Activated CD8-positive, alpha-beta memory T cell treated with anti-CD3 and anti-CD28 coated beads for 36 hours (primary cell): ENCODE results near the gene CDH23. TPM values are rescaled to one million over a fixed set of nuclear protein-coding genes. Genes with fewer than 3 reads are reported as not detected.

Experiments used
- CTCF ChIA-PET: fragments of 350-600 bp; sonication (Branson Sonifier 250); formaldehyde crosslinking; loops from one replicate; lab custom pipeline; 2021; ENCODE audit warnings: antibody characterized with exemption; lab: Charles Lee
- POLR2A ChIA-PET: fragments of 350-600 bp; sonication (Branson Sonifier 250); formaldehyde crosslinking; loops from one replicate; lab custom pipeline; 2021; ENCODE audit warnings: antibody characterized with exemption; lab: Charles Lee
- total RNA-seq, 2 experiments: library from RNA; stranded (reverse); gene quantifications; one replicate each; pipeline ENCODE4 v1.2.3, GENCODE V29; 2021

CDH23 gene
- total RNA-seq, 2 experiments from 2014 or later = 0.25 to 0.55 TPM

GRCh38 chr10:71531485-71532446 is 135.0 kb downstream of the CDH23 start:
- CTCF ChIA-PET = interaction anchor here (0.8 to 1.7 kb wide), 3 partner anchors 10 to 176 kb away, joined by 3 to 4 read pairs (median 4); no protein-coding TSS in a partner anchor

DNA sequence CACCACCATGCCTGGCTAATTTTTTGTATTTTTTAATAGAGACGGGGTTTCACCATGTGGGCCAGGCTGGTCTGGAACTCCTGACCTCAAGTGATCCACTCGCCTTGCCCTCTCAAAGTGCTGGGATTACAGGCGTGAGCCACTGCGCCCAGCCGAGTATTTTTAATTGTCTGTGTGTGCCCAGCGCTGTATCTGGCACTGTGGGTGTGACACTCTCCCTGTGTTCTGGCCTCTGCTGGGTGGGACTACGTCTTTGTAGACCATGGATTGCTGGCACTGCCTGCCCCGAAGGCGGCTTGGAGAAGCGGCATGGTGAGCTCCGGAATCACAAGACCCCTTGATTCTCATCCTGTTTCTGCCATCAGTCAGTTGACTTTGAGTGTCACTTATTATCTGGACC is 136.2 kb downstream of the CDH23 start:
- POLR2A ChIA-PET = no interaction called here
- CTCF ChIA-PET = no interaction called here

More at GRCh38 chr10:71531485-71532446, 135.0 kb downstream of the CDH23 start:
- POLR2A ChIA-PET = interaction anchor here (0.8 kb wide), 1 partner anchor 153 kb away, joined by 5 read pairs; no protein-coding TSS in a partner anchor

DNA sequence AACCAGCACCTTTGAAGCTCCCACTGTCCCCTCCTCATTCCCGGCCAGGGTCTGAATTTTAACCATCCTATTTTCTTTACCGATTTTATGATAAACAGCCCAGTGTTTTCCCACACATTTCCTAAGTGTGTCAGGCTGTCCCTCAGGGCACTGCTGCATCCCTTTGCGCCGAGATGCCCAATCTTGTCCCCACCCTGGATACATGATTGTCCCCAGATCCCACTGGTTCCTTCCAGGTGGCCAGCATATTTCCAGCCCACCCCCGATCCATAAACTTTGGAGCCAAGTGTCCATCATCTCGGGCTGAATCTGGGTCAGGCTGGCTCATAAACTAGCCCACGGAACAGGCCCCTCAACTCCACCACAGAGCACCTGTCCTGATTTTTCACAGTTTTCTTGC is 137.2 kb downstream of the CDH23 start:
- CTCF ChIA-PET = interaction anchor here (0.9 kb wide), 1 partner anchor 9 kb away, joined by 4 read pairs; no protein-coding TSS in a partner anchor
- POLR2A ChIA-PET = no interaction called here

DNA sequence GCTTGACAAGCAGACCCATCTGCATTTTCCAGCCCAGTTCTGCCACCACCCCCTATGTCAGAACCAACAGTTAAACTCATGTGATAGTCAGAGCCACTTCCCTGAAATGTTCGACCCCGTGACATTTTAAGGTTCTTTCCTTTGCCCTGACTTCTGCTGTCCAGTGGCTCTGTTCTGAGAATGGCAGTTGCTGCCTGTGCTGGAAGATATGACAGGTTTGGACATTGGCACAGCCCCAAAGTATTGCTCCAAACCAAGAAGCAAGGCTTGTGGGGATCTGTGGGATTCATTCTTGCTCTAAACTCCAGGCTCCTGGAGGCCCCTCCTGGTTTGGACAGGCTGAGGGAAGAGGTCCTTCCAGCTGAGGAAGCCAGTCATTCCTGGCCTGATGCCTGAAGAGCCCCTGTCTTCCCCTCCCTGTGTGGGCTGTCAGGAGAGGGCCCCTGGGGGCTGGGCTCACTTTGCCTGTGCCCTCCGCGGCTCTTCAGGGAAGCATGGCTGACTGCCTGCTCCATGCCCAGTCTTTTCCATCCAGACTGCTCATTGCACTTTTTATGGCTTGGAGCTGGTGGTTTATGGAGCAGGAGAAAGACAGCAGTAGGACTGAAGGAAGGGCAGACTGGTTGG is 138.0 kb downstream of the CDH23 start:
- POLR2A ChIA-PET = no interaction called here
- CTCF ChIA-PET = no interaction called here

- ChIA-PET CTCF (no interaction called here), POLR2A (no interaction called here)
Observed at GRCh38 chr10:71536332-71536731, 139.6 kb downstream of the CDH23 start.

GRCh38 chr10:71537125-71537524 is 140.4 kb downstream of the CDH23 start:
- POLR2A ChIA-PET = no interaction called here
- CTCF ChIA-PET = no interaction called here

DNA sequence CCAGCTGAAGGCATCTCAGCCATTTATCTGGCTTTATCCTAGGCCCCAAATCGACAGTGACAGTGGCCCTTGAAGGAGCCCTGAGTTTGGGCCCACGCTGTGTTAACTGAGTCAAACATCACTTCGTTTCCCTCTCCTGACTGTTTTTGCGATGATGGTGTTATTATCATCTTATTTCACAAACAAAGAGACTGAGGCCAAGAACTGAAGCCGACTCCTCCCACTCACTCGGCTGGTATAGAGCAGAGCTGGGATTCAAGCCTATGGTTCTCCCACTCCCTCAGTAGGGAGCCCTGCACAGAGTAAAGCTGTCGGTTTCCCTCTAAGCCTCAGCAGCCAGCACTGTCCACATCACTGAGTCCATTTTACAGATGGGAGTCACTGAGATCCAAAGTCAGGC is 141.0 kb downstream of the CDH23 start:
- ChIA-PET POLR2A (no interaction called here), CTCF (no interaction called here)

GRCh38 chr10:71538608-71539260 is 142.0 kb downstream of the CDH23 start:
- ChIA-PET POLR2A (no interaction called here), CTCF (no interaction called here)

- CTCF ChIA-PET = no interaction called here
- POLR2A ChIA-PET = no interaction called here
Observed at GRCh38 chr10:71539442-71540118, 142.9 kb downstream of the CDH23 start.

- CTCF ChIA-PET = no interaction called here
- POLR2A ChIA-PET = no interaction called here
Observed at GRCh38 chr10:71542478-71542877, 145.8 kb downstream of the CDH23 start.

DNA sequence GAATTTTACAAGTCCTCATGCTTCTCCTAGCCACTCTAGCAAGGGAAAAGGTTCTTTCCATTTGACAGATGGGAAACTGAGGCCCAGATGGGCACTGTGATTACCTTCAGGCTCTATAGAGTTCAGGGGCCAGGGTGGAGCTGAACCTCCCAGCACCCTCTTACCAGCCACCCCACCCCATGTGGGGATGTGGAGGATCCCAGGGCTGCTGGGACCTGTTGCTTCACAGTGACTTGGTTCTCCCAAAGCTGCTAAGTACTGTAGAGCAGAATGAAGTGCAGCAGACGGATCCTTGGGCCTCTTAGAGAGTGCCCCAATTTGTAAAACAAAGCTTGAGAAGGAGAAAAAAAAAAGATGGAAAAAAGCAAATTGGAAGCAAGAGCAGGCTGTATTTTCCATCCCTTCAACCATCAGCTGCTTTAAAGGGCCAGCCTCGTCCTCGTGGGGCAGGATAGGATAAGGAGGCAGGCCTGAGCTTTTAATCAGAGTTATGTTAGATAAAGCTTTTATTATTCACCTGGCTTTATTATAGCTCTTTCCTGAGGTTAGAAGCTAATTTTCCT is 147.0 kb downstream of the CDH23 start:
- CTCF ChIA-PET = no interaction called here
- POLR2A ChIA-PET = no interaction called here

DNA sequence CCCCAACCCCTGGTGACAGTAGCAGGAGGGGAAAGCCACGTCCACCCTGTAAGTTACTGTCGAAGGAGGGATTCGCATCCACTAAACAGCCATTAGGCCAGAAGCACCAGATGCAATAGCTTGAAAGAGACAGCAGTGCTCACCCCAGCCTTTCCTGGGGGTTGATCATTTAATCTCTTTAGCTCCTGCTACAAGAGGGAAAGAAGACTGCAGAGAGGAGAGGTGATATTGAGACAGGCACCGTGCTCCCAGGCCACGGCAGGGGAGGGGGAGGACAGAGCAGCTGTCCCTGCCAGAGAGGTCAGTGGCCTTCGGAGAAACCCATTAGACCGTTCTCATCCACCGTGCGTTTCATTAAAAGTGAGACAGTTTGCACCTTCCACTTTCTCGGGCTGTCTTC is 148.3 kb downstream of the CDH23 start:
- ChIA-PET CTCF (no interaction called here), POLR2A (no interaction called here)

GRCh38 chr10:71546220-71546619 is 149.5 kb downstream of the CDH23 start:
- CTCF ChIA-PET = no interaction called here
- POLR2A ChIA-PET = no interaction called here

DNA sequence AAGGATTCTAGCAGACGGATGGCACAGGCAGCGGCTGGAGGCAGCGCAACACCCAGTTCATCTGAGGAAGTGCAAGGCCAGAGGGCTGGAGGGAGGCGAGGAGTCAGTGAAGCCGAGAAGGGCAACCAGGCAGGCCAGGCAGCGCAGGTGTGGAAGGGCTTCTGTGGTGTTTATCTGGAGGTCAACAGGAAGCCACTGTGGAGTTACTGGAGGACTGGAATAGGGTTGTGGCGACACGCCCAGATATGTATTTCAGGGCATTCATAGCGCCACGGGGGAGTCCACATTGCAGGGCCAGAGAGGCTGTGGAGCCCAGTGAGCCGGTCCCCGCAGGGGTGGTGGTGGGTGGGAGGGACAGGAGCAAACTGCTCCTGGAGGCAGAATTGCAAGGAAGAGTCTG is 150.6 kb downstream of the CDH23 start:
- ChIA-PET CTCF (no interaction called here), POLR2A (no interaction called here)

- ChIA-PET CTCF (interaction anchor here (0.6 to 1.4 kb wide), 3 partner anchors 18 to 61 kb away, joined by 4 read pairs; no protein-coding TSS in a partner anchor), POLR2A (no interaction called here)
Observed at GRCh38 chr10:71547876-71548846, 151.4 kb downstream of the CDH23 start.

- CTCF ChIA-PET = no interaction called here
- POLR2A ChIA-PET = no interaction called here
Observed at GRCh38 chr10:71549766-71550533, 153.2 kb downstream of the CDH23 start.

DNA sequence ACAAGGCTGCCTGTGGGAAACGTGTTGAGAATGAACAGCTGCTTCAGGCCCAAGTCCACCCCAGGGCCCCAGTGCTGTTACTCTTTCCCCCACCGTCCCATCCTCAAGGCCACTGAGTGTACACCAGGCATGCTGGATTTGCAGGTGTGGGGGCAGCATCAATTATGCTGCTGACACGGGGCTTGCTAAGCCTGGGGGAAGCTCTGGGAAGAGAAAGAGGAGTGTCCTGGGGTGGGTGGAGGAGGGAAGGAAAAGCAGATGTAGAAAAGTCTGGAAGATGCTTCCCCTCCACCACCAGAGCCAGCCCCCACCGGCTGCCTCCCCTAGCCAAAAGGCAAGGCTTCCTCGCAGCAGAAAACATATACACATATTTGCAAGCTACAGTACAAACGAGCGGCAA is 153.9 kb downstream of the CDH23 start:
- POLR2A ChIA-PET = no interaction called here
- CTCF ChIA-PET = no interaction called here
